IMR-90 (cell line): ENCODE measurements around the gene CDH12. TPM values are rescaled to one million over a fixed set of nuclear protein-coding genes. Genes with fewer than 3 reads are reported as not detected.

Experiments used
- ATAC-seq: fragments of 200-7000 bp; cut with Tn5 transposase; 2 replicates; pipeline ENCODE4 v1.9.1; 2020; ENCODE audit warnings: low read depth, mild to moderate bottlenecking, moderate library complexity
- BruUV-seq: library from RNA; stranded (reverse); fragments of 400-500 nt; replicated peaks from 2 replicates; lab custom pipeline; 2021; lab: Mats Ljungman, UMichigan
- CTCF ChIA-PET: fragments of 300-600 bp; formaldehyde crosslinking; extraction: SDS; loops from one replicate; lab custom pipeline; 2021; ENCODE audit warnings: antibody characterized with exemption; lab: Yijun Ruan, JAX
- POLR2A ChIA-PET: fragments of 300-600 bp; sonication (Branson Sonifier 250); formaldehyde crosslinking; loops from one replicate; lab custom pipeline; 2022; ENCODE audit warnings: antibody characterized with exemption; ENCODE audit not compliant: unreplicated experiment; lab: Charles Lee
- DNase-seq: peaks from one replicate; pipeline ENCODE4 v3.0.0; 2013
- H2AFZ ChIP-seq: replicated peaks from 2 replicates; pipeline ENCODE3; 2013; ENCODE audit warnings: low read length, mild to moderate bottlenecking; ENCODE audit not compliant: poor library complexity
- H2AK5ac ChIP-seq: 2 replicates; pipeline ENCODE4 v1.6.1; 2013; ENCODE audit warnings: low read depth, low read length, inconsistent platforms
- H2AK9ac ChIP-seq: replicated peaks from 2 replicates; pipeline ENCODE3; 2013; ENCODE audit warnings: mild to moderate bottlenecking, low read depth, low read length, moderate library complexity; ENCODE audit not compliant: poor library complexity
- H2BK120ac ChIP-seq: 2 replicates; pipeline ENCODE4 v1.6.1; 2013; ENCODE audit warnings: low read depth, low read length, inconsistent platforms
- H2BK15ac ChIP-seq: 3 replicates; pipeline ENCODE4 v1.6.1; 2013; ENCODE audit warnings: low read depth, low read length, inconsistent platforms
- H2BK20ac ChIP-seq: 2 replicates; pipeline ENCODE4 v1.6.1; 2013; ENCODE audit warnings: low read depth, mild to moderate bottlenecking, inconsistent platforms, low read length, moderate library complexity
- H2BK5ac ChIP-seq: 2 replicates; pipeline ENCODE4 v1.6.1; 2013; ENCODE audit warnings: mild to moderate bottlenecking, low read depth, low read length, inconsistent platforms; ENCODE audit not compliant: poor library complexity, severe bottlenecking
- H3K14ac ChIP-seq: replicated peaks from 2 replicates; pipeline ENCODE4 v1.6.1; 2013; ENCODE audit warnings: low read depth, low read length, inconsistent platforms
- H3K18ac ChIP-seq: 2 replicates; pipeline ENCODE4 v1.6.1; 2013; ENCODE audit warnings: low read depth, low read length, control low read depth
- H3K23ac ChIP-seq: 2 replicates; pipeline ENCODE4 v1.6.1; 2013; ENCODE audit warnings: low read depth, low read length, inconsistent platforms
- H3K27ac ChIP-seq: 2 replicates; pipeline ENCODE4 v1.5.1; 2013; ENCODE audit warnings: mild to moderate bottlenecking, control low read depth, low read length; ENCODE audit not compliant: insufficient read depth
- H3K27me3 ChIP-seq: 2 replicates; pipeline ENCODE4 v1.6.1; 2013; ENCODE audit warnings: low read length; ENCODE audit not compliant: control insufficient read depth, insufficient read depth
- H3K36me3 ChIP-seq: 2 replicates; pipeline ENCODE4 v1.6.1; 2013; ENCODE audit warnings: low read length, mixed read lengths; ENCODE audit not compliant: control insufficient read depth, insufficient read depth
- H3K4ac ChIP-seq: 2 replicates; pipeline ENCODE4 v1.6.1; 2013; ENCODE audit warnings: low read depth, low read length, inconsistent platforms
- H3K4me1 ChIP-seq: 2 replicates; pipeline ENCODE4 v1.6.1; 2013; ENCODE audit warnings: low read length, mixed read lengths; ENCODE audit not compliant: control insufficient read depth, insufficient read depth
- H3K4me2 ChIP-seq: 2 replicates; pipeline ENCODE4 v1.6.1; 2013; ENCODE audit warnings: low read depth, mild to moderate bottlenecking, control low read depth, low read length, moderate library complexity
- H3K4me3 ChIP-seq: 2 replicates; pipeline ENCODE4 v1.5.1; 2013; ENCODE audit warnings: low read depth, mild to moderate bottlenecking, control low read depth, low read length, moderate library complexity; ENCODE audit not compliant: insufficient read depth
- H3K56ac ChIP-seq: 2 replicates; pipeline ENCODE4 v1.6.1; 2013; ENCODE audit warnings: low read length, inconsistent platforms; ENCODE audit not compliant: insufficient read depth; ENCODE audit errors: extremely low read depth
- H3K79me1 ChIP-seq, 2 experiments: 2 replicates each; pipeline ENCODE4 v1.6.1; 2013; ENCODE audit warnings: low read length in 2 of 2, inconsistent platforms in 1 of 2, low read depth in 1 of 2
- H3K9ac ChIP-seq: 2 replicates; pipeline ENCODE4 v1.6.1; 2013; ENCODE audit warnings: low read depth, low read length, control low read depth
- H3K9me1 ChIP-seq: 2 replicates; pipeline ENCODE4 v1.6.1; 2013; ENCODE audit warnings: low read length, inconsistent platforms; ENCODE audit not compliant: insufficient read depth
- H3K9me3 ChIP-seq: 2 replicates; pipeline ENCODE4 v1.6.1; 2013; ENCODE audit warnings: low read length; ENCODE audit not compliant: control insufficient read depth, insufficient read depth
- H4K20me1 ChIP-seq: 2 replicates; pipeline ENCODE4 v1.6.1; 2013; ENCODE audit warnings: low read length, inconsistent platforms; ENCODE audit not compliant: insufficient read depth
- H4K5ac ChIP-seq: 2 replicates; pipeline ENCODE4 v1.6.1; 2013; ENCODE audit warnings: mild to moderate bottlenecking, low read depth, low read length, control low read depth
- H4K8ac ChIP-seq, 2 experiments: 2 replicates each; pipeline ENCODE4 v1.6.1; 2013; ENCODE audit warnings: low read depth in 2 of 2, low read length in 2 of 2, control low read depth in 1 of 2, inconsistent platforms in 1 of 2
- H4K91ac ChIP-seq: 2 replicates; pipeline ENCODE4 v1.6.1; 2013; ENCODE audit warnings: low read depth, low read length, inconsistent platforms; ENCODE audit not compliant: insufficient read depth
- CHD1 ChIP-seq: IDR thresholded peaks from 2 replicates; pipeline ENCODE4 v1.6.1; 2012; ENCODE audit warnings: low read depth, low read length, improper control_type of control experiment
- FOS ChIP-seq: fragments of 150-350 bp; IDR thresholded peaks from 2 replicates; pipeline ENCODE4 v1.6.1; 2016; ENCODE audit warnings: low read depth, low read length
- MAFK ChIP-seq: IDR thresholded peaks from 2 replicates; pipeline ENCODE4 v1.6.1; 2012; ENCODE audit warnings: low read depth, low read length, improper control_type of control experiment
- MAZ ChIP-seq: IDR thresholded peaks from 2 replicates; pipeline ENCODE4 v1.6.1; 2012; ENCODE audit warnings: low read depth, mild to moderate bottlenecking, low read length, improper control_type of control experiment, moderate library complexity, borderline replicate concordance
- POLR2A ChIP-seq: IDR thresholded peaks from 2 replicates; pipeline ENCODE4 v1.6.1; 2012; ENCODE audit warnings: mild to moderate bottlenecking, low read depth, low read length
- RAD21 ChIP-seq: IDR thresholded peaks from 2 replicates; pipeline ENCODE4 v1.6.1; 2012; ENCODE audit warnings: low read length, improper control_type of control experiment
- RCOR1 ChIP-seq: IDR thresholded peaks from 2 replicates; pipeline ENCODE4 v1.6.1; 2012; ENCODE audit warnings: mild to moderate bottlenecking, low read length, improper control_type of control experiment; ENCODE audit not compliant: insufficient replicate concordance
- RFX5 ChIP-seq: IDR thresholded peaks from 2 replicates; pipeline ENCODE4 v1.8.0; 2012; ENCODE audit warnings: low read depth, mild to moderate bottlenecking, low read length, moderate library complexity
- SMC3 ChIP-seq: fragments of 150-350 bp; IDR thresholded peaks from 2 replicates; pipeline ENCODE4 v1.6.1; 2016; ENCODE audit warnings: low read depth, mild to moderate bottlenecking, antibody characterized with exemption, low read length, moderate library complexity
- WGBS, 2 experiments: methylation state at CpG; one replicate each; pipeline versions ENCODE4 v1.1.5 to v1.1.7; 2013; ENCODE audit warnings: missing lambda C conversion rate in 2 of 2; ENCODE audit not compliant: insufficient read length in 1 of 2; ENCODE audit errors: extremely low coverage in 2 of 2; 5-methylcytosine and 5-hydroxymethylcytosine counted together
- dilution Hi-C: fragments of 300-500 bp; cut with HindIII; formaldehyde crosslinking; loops from one replicate; pipeline ENCODE4 v1.14.3; 2018; ENCODE audit warnings: low sequenced_read_pairs; ENCODE audit not compliant: unreplicated experiment
- in situ Hi-C: fragments of 300-500 bp; cut with MboI; formaldehyde crosslinking; loops from 3 replicates; pipeline ENCODE4 v1.14.3; 2019; ENCODE audit warnings: low sequenced_read_pairs, inconsistent platforms, mixed read lengths
- intact Hi-C: fragments of 100-400 bp; cut with micrococcal nuclease; formaldehyde crosslinking; loops from 2 replicates; pipeline ENCODE4 v1.10.0; 2022
- polyA plus RNA-seq, 3 experiments: library from polyadenylated mRNA; depleted of rRNA; stranded (reverse); fragments of >200 nt; gene quantifications; 2 replicates each; pipeline ENCODE4 v1.2.3, GENCODE V29; 2012; ENCODE audit warnings: low replicate concordance in 1 of 3
- total RNA-seq: library from RNA; depleted of rRNA; stranded (reverse); fragments of >200 nt; gene quantifications from 2 replicates; pipeline ENCODE4 v1.2.3, GENCODE V29; 2012
- TF ChIP-seq, protein P1 (sequence below): fragments of 150-350 bp; IDR thresholded peaks from 2 replicates; pipeline ENCODE4 v1.6.1; 2016; ENCODE audit warnings: low read depth, mild to moderate bottlenecking, low read length, moderate library complexity, borderline replicate concordance
- TF ChIP-seq, protein P2 (sequence below): conservative IDR thresholded peaks from 2 replicates; pipeline ENCODE4 v1.5.1; 2012; ENCODE audit warnings: mild to moderate bottlenecking, low read depth, low read length, improper control_type of control experiment

Gene CDH12
- total and polyA plus RNA-seq, 2 of the 4 experiments (the other 2 are of a cell fraction) = not detected

DNA sequence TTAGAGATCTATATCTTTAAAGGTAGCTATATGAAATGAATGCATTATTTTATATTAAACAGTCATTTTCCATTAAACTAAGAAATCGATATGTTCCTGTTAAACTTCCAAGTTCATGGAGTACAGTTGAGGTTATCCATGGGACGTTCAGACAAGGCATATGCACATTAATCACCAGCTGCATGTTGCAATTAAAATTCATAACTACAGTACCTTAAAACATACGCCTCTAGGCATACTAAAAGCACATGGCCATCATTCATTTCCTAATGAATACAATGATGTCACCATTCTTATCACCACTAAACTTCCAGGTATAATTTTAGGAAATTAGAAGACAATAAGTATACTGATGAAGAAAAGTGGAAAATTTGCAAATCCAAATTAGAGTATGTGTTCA, 174.3 kb downstream of the CDH12 start:
- no peak overlapping the region for H2AFZ ChIP-seq
- H4K91ac ChIP-seq = no peak overlapping the region
- H3K27me3 ChIP-seq = no peaks in the 10 kb centered on the region
- H4K8ac ChIP-seq = no peak overlapping the region
- TF ChIP-seq RAD21 (no peak), RFX5 (no peak), POLR2A (no peak), FOS (no peak), RCOR1 (no peak), MAZ (no peak), CHD1 (no peak), MAFK (no peak), SMC3 (no peak)
- TF ChIP-seq, protein P1, sequence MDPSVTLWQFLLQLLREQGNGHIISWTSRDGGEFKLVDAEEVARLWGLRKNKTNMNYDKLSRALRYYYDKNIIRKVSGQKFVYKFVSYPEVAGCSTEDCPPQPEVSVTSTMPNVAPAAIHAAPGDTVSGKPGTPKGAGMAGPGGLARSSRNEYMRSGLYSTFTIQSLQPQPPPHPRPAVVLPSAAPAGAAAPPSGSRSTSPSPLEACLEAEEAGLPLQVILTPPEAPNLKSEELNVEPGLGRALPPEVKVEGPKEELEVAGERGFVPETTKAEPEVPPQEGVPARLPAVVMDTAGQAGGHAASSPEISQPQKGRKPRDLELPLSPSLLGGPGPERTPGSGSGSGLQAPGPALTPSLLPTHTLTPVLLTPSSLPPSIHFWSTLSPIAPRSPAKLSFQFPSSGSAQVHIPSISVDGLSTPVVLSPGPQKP = no peak
- TF ChIP-seq, protein P2, sequence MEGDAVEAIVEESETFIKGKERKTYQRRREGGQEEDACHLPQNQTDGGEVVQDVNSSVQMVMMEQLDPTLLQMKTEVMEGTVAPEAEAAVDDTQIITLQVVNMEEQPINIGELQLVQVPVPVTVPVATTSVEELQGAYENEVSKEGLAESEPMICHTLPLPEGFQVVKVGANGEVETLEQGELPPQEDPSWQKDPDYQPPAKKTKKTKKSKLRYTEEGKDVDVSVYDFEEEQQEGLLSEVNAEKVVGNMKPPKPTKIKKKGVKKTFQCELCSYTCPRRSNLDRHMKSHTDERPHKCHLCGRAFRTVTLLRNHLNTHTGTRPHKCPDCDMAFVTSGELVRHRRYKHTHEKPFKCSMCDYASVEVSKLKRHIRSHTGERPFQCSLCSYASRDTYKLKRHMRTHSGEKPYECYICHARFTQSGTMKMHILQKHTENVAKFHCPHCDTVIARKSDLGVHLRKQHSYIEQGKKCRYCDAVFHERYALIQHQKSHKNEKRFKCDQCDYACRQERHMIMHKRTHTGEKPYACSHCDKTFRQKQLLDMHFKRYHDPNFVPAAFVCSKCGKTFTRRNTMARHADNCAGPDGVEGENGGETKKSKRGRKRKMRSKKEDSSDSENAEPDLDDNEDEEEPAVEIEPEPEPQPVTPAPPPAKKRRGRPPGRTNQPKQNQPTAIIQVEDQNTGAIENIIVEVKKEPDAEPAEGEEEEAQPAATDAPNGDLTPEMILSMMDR = no peak
- H3K4ac ChIP-seq = no peak overlapping the region
- no peak overlapping the region for H3K4me3 ChIP-seq
- no peak overlapping the region for H3K9ac ChIP-seq
- CTCF ChIA-PET = no interaction called here
- H3K79me1 ChIP-seq = no peaks in the 10 kb centered on the region
- POLR2A ChIA-PET = no interaction called here
- no peak overlapping the region for H2BK20ac ChIP-seq
- no peaks in the 10 kb centered on the region for H4K20me1 ChIP-seq
- H2AK9ac ChIP-seq = no peak overlapping the region
- no peak overlapping the region for H2AK5ac ChIP-seq
- no peak overlapping the region for H3K14ac ChIP-seq
- H3K36me3 ChIP-seq = no peaks in the 10 kb centered on the region
- ATAC-seq = no peak
- no peak overlapping the region for H4K5ac ChIP-seq
- dilution Hi-C loops = no loop called here
- H3K4me1 ChIP-seq = no peaks in the 10 kb centered on the region
- H2BK120ac ChIP-seq = no peak overlapping the region
- no CpG with 5 or more reads among the region's 3 CpGs for WGBS, 2 experiments
- H3K9me3 ChIP-seq = no peaks in the 10 kb centered on the region
- H3K18ac ChIP-seq = no peak overlapping the region
- no peak for DNase-seq
- intact Hi-C loops = no loop called here
- in situ Hi-C loops = no loop called here
- no peak overlapping the region for H3K23ac ChIP-seq
- H3K27ac ChIP-seq = no peak overlapping the region
- H3K56ac ChIP-seq = no peak overlapping the region
- no peak overlapping the region for H2BK15ac ChIP-seq
- no peak overlapping the region for H3K4me2 ChIP-seq
- BruUV-seq = no TSS peak
- no peak overlapping the region for H2BK5ac ChIP-seq
- no peaks in the 10 kb centered on the region for H3K9me1 ChIP-seq
